Tibial artery (tissue), 4 donors: ENCODE measurements around the gene PLEKHN1.

ENCODE experiments used
- DNase-seq, 2 donors: peaks; one replicate each; pipeline ENCODE4 v3.0.0-alpha.2; 2019
- H3K27ac ChIP-seq, 2 donors: fragments of 200-600 bp; sonication (generic) in 1 of 2; 1 replicate in 1 of 2; 2 replicates in 1 of 2; pipeline ENCODE4 v1.5.1; 2018 to 2019; ENCODE audit warnings: mild to moderate bottlenecking in 1 of 2
- H3K27me3 ChIP-seq, 2 donors: fragments of 200-600 bp; sonication (generic) in 1 of 2; one replicate each; pipeline versions ENCODE4 v1.5.1 to v1.6.0; 2016 to 2019
- H3K36me3 ChIP-seq, 3 donors: fragments of 200-600 bp; sonication (generic) in 2 of 3; one replicate each; pipeline ENCODE4 v1.5.1; 2016 to 2019; ENCODE audit warnings: mild to moderate bottlenecking in 2 of 3
- H3K4me1 ChIP-seq, 4 donors: fragments of 200-600 bp; sonication (generic) in 2 of 4; 1 replicate in 3 of 4; 2 replicates in 1 of 4; pipeline ENCODE4 v1.5.1; 2016 to 2019
- H3K4me3 ChIP-seq, 2 donors: fragments of 200-600 bp; sonication (generic) in 1 of 2; 1 replicate in 1 of 2; 2 replicates in 1 of 2; pipeline ENCODE4 v1.5.1; 2018 to 2019; ENCODE audit warnings: mild to moderate bottlenecking in 2 of 2
- H3K9me3 ChIP-seq, 3 donors: fragments of 200-600 bp; sonication (generic) in 1 of 3; one replicate each; pipeline ENCODE4 v1.5.1; 2016 to 2019
- CTCF ChIP-seq, 2 experiments: fragments of 200-600 bp in 1 of 2; fragments of 450-650 bp in 1 of 2; IDR thresholded peaks; one replicate each; pipeline ENCODE4 v1.5.1; 2017 to 2019; ENCODE audit warnings: antibody characterized with exemption in 2 of 2, mild to moderate bottlenecking in 1 of 2, moderate library complexity in 1 of 2
- intact Hi-C: fragments of 100-400 bp; cut with DNase I; formaldehyde crosslinking; loops from one replicate; pipeline ENCODE4 v1.15.0; 2023; ENCODE audit warnings: low total_unique reads

The PLEKHN1 gene

GRCh38 chr1:940107-941014 lies 25.9 kb upstream of the PLEKHN1 start:
- Histone ChIP-seq H3K4me1 (peaks cover 0 to 44% (median 33%) of the 10 kb centered on the region in 4 donors), H3K27me3 (peaks cover 0 to 75% of the 10 kb centered on the region in 2 donors), H3K27ac (peak overlapping the region; percentile 46 to 71), H3K36me3 (peaks cover 0 to 18% (median 6%) of the 10 kb centered on the region in 3 donors), H3K4me3 (peak overlapping the region; percentile 43 to 57), H3K9me3 (no peaks in the 10 kb centered on the region)
- intact Hi-C loops: no loop called here
- no peak for TF ChIP-seq CTCF (IDR thresholded peaks at IDR 0.05)
- DNase-seq: peak; percentile 49 to 85

DNA sequence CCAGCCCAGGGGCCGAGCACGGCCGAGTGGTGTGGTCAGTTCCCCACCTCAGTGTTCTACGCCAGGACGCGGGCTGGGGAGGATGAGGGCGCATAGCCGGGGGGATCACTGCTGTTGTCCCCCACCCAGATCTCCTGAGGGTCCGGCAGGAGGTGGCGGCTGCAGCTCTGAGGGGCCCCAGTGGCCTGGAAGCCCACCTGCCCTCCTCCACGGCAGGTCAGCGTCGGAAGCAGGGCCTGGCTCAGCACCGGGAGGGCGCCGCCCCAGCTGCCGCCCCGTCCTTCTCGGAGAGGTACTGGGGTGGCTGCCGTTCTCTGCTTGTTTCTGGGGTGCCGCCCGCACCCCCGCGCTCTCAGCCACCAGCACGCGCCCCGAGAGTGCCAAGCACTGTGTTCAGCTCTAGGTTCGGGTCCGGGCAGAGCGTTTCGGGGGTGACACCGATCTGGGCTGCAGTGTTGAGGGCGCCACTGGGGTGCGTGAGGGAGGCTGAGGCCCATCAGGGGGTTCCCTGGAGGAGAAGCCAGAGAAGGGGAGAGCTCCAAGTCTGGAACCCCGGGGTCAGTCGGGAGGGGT lies 25.2 kb upstream of the PLEKHN1 start:
- Histone ChIP-seq H3K27me3 (peaks cover 0 to 68% of the 10 kb centered on the region in 2 donors), H3K4me3 (peak overlapping the region; percentile 43 to 57), H3K27ac (peak overlapping the region; percentile 46 to 71), H3K4me1 (peaks cover 0 to 37% (median 33%) of the 10 kb centered on the region in 4 donors), H3K36me3 (peaks cover under 1 to 25% (median 12%) of the 10 kb centered on the region in 3 donors), H3K9me3 (no peaks in the 10 kb centered on the region)
- intact Hi-C loops: no loop called here
- DNase-seq: no peak
- no peak for TF ChIP-seq CTCF (IDR thresholded peaks at IDR 0.05)

DNA sequence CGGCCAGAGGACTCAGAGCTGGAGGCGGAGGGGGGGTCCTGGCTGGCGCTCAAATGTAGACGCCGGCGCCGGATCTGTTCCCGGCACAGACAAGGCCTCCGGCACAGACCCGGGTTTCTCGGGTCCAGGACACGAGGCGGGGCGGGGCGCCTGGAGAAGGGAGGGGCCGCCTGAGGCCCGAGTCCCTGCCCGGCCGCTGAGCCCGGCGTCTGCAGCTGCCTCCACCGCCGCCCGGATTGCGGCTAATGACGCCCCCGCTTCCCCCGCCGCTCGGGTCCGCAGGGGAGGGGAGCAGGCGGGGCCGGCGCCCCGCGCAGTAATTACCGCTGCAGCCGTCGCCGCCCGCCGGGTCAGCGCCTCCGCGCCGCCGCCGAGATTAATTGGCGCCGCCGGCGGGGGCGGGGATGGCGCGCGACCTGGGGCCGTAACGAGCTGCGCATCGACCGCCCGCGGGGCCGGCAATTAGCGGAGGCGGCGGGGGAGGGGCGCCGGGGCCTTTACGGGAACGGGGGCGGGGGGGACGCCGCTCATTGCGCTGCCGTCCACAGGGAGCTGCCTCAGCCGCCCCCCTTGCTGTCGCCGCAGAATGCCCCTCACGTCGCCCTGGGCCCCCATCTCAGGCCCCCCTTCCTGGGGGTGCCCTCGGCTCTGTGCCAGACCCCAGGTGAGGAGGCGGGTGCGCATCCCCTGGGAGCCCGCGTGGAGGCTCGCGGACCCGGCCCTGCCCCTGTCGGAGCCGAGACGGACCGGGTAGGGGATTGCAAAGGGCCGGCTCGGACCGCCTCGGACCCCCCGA lies 24.5 kb upstream of the PLEKHN1 start:
- Histone ChIP-seq H3K36me3 (peaks cover 7 to 32% (median 18%) of the 10 kb centered on the region in 3 donors), H3K27ac (peak overlapping the region; percentile 46 to 71), H3K4me1 (peaks cover 0 to 37% (median 33%) of the 10 kb centered on the region in 4 donors), H3K9me3 (no peaks in the 10 kb centered on the region), H3K27me3 (peaks cover 0 to 61% of the 10 kb centered on the region in 2 donors), H3K4me3 (peak overlapping the region; percentile 43 to 57)
- no peak for TF ChIP-seq CTCF (IDR thresholded peaks at IDR 0.05)
- intact Hi-C loops: no loop called here
- DNase-seq: peak; percentile 71 to 89

DNA sequence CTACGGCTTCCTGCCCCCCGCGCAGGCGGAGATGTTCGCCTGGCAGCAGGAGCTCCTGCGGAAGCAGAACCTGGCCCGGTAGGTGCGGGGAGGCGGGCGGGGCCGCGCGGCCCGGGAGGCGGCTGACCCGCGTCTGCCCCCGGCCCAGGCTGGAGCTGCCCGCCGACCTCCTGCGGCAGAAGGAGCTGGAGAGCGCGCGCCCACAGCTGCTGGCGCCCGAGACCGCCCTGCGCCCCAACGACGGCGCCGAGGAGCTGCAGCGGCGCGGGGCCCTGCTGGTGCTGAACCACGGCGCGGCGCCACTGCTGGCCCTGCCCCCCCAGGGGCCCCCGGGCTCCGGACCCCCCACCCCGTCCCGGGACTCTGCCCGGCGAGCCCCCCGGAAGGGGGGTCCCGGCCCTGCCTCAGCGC lies 23.9 kb upstream of the PLEKHN1 start:
- Histone ChIP-seq H3K9me3 (no peaks in the 10 kb centered on the region), H3K36me3 (peaks cover 8 to 38% (median 24%) of the 10 kb centered on the region in 3 donors), H3K4me1 (peaks cover 0 to 37% (median 33%) of the 10 kb centered on the region in 4 donors), H3K27me3 (peaks cover 0 to 55% of the 10 kb centered on the region in 2 donors), H3K27ac (peak overlapping the region; percentile 26 to 71), H3K4me3 (peak overlapping the region; percentile 43 to 57)
- intact Hi-C loops: no loop called here
- TF ChIP-seq CTCF (IDR thresholded peaks at IDR 0.05): no peak
- no peak for DNase-seq

- intact Hi-C loops: no loop called here
- no peak for DNase-seq
- no peak for TF ChIP-seq CTCF (IDR thresholded peaks at IDR 0.05)
- Histone ChIP-seq H3K27me3 (peaks cover 0 to 49% of the 10 kb centered on the region in 2 donors), H3K9me3 (no peaks in the 10 kb centered on the region), H3K4me1 (peaks cover 0 to 37% (median 33%) of the 10 kb centered on the region in 4 donors), H3K36me3 (peaks cover 14 to 44% (median 30%) of the 10 kb centered on the region in 3 donors), H3K4me3 (no peak overlapping the region), H3K27ac (peak overlapping the region in 1 of 2 donors; percentile 71)
These were observed 23.3 kb upstream of the PLEKHN1 start for GRCh38 chr1:942864-943533.
